HCT116 (cell line): ENCODE data around the gene PSORS1C2.

Source experiments
- CEBPB ChIP-seq: IDR thresholded peaks from 2 replicates; pipeline ENCODE4 v1.6.1; 2012; ENCODE audit warnings: low read depth
- CTCF ChIP-seq, 3 experiments: fragments of 200-600 bp in 1 of 3; sonication (generic) in 1 of 3; IDR thresholded peaks in 2 of 3; conservative IDR thresholded peaks in 1 of 3; 2 replicates each; pipeline ENCODE4 v1.5.1; 2012 to 2017; ENCODE audit warnings: low read depth in 2 of 3, low read length in 2 of 3, antibody characterized with exemption in 1 of 3, borderline replicate concordance in 1 of 3, control low read depth in 1 of 3, mild to moderate bottlenecking in 1 of 3, mixed read lengths in 1 of 3, mixed run types in 1 of 3, moderate library complexity in 1 of 3; ENCODE audit not compliant: insufficient read depth in 1 of 3
- EZH2 ChIP-seq: fragments of 200-600 bp; sonication (generic); IDR thresholded peaks from 2 replicates; pipeline ENCODE4 v1.6.1; 2017; ENCODE audit warnings: antibody characterized with exemption, mixed run types
- MAX ChIP-seq: IDR thresholded peaks from 2 replicates; pipeline ENCODE4 v1.6.1; 2012
- POLR2A ChIP-seq: IDR thresholded peaks from 2 replicates; pipeline ENCODE4 v1.7.0; 2011; ENCODE audit warnings: borderline replicate concordance; ENCODE audit not compliant: insufficient read depth, insufficient read length; ENCODE audit errors: extremely low read depth
- POLR2AphosphoS5 ChIP-seq: IDR thresholded peaks from 2 replicates; pipeline ENCODE4 v1.6.1; 2011; ENCODE audit warnings: mild to moderate bottlenecking, low read depth, low read length, moderate library complexity
- RAD21 ChIP-seq: IDR thresholded peaks from 2 replicates; pipeline ENCODE4 v1.6.1; 2012; ENCODE audit warnings: low read depth, mild to moderate bottlenecking
- SRF ChIP-seq: IDR thresholded peaks from 2 replicates; pipeline ENCODE4 v1.6.1; 2012; ENCODE audit warnings: low read depth
- TCF7L2 ChIP-seq: IDR thresholded peaks from 2 replicates; pipeline ENCODE4 v1.7.0; 2011; ENCODE audit warnings: borderline replicate concordance, inconsistent platforms; ENCODE audit not compliant: insufficient read depth, insufficient read length; ENCODE audit errors: extremely low read depth
- YY1 ChIP-seq: IDR thresholded peaks from 2 replicates; pipeline ENCODE4 v1.6.1; 2011; ENCODE audit warnings: low read length, low read depth, moderate library complexity, mild to moderate bottlenecking; ENCODE audit not compliant: insufficient replicate concordance; ENCODE audit errors: extremely low read depth
- ZBTB33 ChIP-seq: IDR thresholded peaks from 2 replicates; pipeline ENCODE4 v1.6.1; 2011; ENCODE audit warnings: mild to moderate bottlenecking, low read length, moderate library complexity; ENCODE audit not compliant: insufficient replicate concordance; ENCODE audit errors: extremely low read depth
- ZFX ChIP-seq: fragments of 450-650 bp; IDR thresholded peaks from 2 replicates; pipeline ENCODE4 v1.6.1; 2017
- TF ChIP-seq, protein P1 (sequence below): IDR thresholded peaks from 2 replicates; pipeline ENCODE4 v1.6.1; 2012; ENCODE audit warnings: low read depth

DNA sequence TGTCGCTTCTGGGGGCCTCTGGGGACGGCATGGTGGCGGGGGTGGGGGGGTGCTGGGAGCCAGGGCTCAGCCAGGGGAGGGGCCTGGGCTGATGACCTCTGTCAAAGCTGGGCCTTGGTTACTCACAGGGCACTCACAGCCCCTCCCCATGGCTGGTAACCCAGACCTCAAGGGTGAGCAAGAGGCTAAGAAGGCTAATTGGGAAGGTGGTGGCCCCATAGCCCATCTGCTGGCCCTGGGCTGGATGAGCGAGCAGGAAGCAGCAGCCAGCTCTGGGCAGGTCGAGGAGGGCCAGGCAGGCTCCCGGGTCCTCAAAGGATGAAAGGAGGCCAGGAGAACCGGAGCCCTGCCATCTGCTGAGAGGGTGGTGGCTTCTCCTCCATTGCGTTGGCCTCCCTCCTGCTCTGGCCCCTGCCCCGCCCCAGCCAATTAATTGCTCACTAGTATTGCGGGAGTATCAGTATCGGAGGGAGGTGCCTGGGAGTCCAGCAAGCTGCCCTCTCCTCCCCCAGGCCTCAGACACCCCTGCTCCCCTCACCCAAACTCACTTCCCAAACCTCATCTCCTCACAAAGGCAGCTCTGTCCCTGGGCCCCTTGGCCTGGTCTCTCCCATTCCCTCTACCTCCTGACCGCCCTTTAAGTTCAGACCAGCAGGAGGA lies 17.6 kb downstream of the PSORS1C2 start:
- no peak for TF ChIP-seq CTCF (IDR thresholded peaks at IDR 0.05 in 2 of 3, conservative IDR thresholded peaks at IDR 0.05 in 1 of 3; ENCODE audit: borderline replicate concordance in 1 of 3, insufficient read depth in 1 of 3, low read depth in 2 of 3, low read length in 2 of 3)
- TF ChIP-seq, protein P1, sequence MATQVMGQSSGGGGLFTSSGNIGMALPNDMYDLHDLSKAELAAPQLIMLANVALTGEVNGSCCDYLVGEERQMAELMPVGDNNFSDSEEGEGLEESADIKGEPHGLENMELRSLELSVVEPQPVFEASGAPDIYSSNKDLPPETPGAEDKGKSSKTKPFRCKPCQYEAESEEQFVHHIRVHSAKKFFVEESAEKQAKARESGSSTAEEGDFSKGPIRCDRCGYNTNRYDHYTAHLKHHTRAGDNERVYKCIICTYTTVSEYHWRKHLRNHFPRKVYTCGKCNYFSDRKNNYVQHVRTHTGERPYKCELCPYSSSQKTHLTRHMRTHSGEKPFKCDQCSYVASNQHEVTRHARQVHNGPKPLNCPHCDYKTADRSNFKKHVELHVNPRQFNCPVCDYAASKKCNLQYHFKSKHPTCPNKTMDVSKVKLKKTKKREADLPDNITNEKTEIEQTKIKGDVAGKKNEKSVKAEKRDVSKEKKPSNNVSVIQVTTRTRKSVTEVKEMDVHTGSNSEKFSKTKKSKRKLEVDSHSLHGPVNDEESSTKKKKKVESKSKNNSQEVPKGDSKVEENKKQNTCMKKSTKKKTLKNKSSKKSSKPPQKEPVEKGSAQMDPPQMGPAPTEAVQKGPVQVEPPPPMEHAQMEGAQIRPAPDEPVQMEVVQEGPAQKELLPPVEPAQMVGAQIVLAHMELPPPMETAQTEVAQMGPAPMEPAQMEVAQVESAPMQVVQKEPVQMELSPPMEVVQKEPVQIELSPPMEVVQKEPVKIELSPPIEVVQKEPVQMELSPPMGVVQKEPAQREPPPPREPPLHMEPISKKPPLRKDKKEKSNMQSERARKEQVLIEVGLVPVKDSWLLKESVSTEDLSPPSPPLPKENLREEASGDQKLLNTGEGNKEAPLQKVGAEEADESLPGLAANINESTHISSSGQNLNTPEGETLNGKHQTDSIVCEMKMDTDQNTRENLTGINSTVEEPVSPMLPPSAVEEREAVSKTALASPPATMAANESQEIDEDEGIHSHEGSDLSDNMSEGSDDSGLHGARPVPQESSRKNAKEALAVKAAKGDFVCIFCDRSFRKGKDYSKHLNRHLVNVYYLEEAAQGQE, result no peak
- no peak for TF ChIP-seq EZH2
- TF ChIP-seq MAX, result no peak
- TF ChIP-seq RAD21, result no peak
- no peak for TF ChIP-seq ZFX
- no peak for TF ChIP-seq TCF7L2
- TF ChIP-seq SRF, result no peak
- no peak for TF ChIP-seq POLR2AphosphoS5
- no peak for TF ChIP-seq POLR2A
- TF ChIP-seq YY1, result no peak
- no peak for TF ChIP-seq CEBPB
- no peak for TF ChIP-seq ZBTB33
